ENCODE measurements around the gene PLA2G2F.

The PLA2G2F gene, protein sequence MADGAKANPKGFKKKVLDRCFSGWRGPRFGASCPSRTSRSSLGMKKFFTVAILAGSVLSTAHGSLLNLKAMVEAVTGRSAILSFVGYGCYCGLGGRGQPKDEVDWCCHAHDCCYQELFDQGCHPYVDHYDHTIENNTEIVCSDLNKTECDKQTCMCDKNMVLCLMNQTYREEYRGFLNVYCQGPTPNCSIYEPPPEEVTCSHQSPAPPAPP

DNA sequence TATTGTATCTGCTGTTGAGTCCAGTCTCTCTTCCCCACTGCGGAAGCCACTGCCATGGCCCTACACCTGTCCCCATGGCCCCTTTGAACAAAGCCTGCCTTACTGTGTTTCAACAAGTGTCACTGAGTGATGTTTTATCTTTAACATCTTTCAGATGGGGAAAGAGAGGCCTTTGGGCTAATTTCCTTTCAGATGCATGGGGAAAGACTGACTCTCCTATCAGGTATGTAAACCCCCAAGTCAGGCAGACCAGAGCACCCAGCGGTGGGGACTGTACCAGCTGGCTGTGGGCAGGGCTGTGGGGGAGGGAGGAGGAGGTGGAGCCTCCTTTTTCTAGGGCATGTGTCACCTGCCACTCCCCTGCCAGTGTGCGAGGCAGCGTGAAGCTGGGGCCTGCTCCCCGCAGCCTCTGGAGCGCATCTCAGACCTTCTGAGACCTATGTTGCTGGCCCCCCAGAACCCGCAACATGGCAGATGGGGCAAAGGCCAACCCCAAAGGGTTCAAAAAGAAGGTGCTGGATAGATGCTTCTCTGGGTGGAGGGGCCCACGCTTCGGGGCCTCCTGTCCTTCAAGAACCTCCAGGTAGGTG is at the start of gene PLA2G2F:
PLA2G2F (plus strand) TSS at position 363 of the 590 bp plus-strand sequence; CDS start at position 468, 105 bp downstream.
- TF ChIP-seq, protein P1, sequence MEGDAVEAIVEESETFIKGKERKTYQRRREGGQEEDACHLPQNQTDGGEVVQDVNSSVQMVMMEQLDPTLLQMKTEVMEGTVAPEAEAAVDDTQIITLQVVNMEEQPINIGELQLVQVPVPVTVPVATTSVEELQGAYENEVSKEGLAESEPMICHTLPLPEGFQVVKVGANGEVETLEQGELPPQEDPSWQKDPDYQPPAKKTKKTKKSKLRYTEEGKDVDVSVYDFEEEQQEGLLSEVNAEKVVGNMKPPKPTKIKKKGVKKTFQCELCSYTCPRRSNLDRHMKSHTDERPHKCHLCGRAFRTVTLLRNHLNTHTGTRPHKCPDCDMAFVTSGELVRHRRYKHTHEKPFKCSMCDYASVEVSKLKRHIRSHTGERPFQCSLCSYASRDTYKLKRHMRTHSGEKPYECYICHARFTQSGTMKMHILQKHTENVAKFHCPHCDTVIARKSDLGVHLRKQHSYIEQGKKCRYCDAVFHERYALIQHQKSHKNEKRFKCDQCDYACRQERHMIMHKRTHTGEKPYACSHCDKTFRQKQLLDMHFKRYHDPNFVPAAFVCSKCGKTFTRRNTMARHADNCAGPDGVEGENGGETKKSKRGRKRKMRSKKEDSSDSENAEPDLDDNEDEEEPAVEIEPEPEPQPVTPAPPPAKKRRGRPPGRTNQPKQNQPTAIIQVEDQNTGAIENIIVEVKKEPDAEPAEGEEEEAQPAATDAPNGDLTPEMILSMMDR (IDR thresholded peaks at IDR 0.05; ENCODE audit: low read depth, low read length) = no peak

DNA sequence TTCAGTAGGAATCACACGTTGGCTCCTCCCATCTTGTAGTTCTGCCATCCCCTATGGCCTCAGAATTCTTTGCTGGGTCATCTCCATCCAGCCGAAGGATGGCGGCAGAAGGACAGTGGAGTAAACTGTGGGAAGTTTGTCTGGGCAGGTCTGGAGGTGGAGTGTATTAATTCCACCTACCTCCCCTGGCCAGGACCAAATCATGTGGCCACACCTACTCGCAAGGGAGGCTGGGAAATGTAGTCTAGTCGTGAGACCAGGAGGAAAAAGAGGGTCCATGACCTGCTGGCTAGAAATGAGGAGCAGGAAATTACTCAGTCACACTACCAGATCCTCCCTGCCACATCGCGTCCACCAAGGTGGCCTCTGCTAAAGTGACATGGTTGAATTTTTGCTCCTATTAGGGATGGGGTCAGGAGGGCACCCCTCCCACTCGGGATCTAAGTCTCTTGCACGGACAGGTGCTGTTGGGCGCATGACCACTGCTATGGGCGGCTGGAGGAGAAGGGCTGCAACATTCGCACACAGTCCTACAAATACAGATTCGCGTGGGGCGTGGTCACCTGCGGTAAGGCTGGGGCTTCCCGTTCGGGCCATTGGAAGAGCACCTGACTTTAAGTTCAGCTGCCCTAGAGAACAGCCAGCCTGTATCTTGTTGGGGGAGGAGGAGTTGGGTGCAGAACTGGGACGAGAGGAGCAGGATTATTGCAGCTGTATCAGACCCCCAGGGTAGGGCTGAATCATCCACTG is 49.6 kb upstream of the PLA2G2F start:
- H3K4me3 ChIP-seq (ENCODE audit: low read depth, low read length) = no peak overlapping the region

More for the DNA sequence above, at the start of gene PLA2G2F:
- H3K4me3 ChIP-seq (ENCODE audit: low read depth, low read length) = no peak within 1 kb of the TSS

DNA sequence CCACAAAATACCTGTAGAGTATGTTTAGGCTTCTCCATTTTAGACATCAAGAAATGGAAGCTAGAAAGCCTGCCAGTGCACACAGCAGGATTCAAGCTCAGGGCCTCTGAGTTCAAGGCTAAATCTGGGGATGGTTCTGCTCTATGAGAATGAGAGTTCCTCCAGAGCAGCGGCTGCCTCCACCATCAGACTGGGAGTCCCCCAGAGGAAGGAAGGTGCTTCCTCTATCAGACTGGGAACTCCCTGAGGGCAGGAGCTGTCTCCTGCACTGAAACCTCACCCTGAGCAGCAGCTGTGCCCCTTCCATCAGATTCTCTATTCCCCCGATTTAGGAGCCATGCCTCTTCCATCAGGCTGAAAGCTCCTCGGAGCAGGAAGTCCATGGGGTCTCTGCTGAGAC is 49.0 kb upstream of the PLA2G2F start:
- H3K4me3 ChIP-seq (ENCODE audit: low read depth, low read length) = no peak overlapping the region
- TF ChIP-seq, protein P1 (IDR thresholded peaks at IDR 0.05; ENCODE audit: low read depth, low read length) = no peak

More for the DNA sequence above, 49.6 kb upstream of the PLA2G2F start:
- TF ChIP-seq, protein P1 (IDR thresholded peaks at IDR 0.05; ENCODE audit: low read depth, low read length) = no peak

DNA sequence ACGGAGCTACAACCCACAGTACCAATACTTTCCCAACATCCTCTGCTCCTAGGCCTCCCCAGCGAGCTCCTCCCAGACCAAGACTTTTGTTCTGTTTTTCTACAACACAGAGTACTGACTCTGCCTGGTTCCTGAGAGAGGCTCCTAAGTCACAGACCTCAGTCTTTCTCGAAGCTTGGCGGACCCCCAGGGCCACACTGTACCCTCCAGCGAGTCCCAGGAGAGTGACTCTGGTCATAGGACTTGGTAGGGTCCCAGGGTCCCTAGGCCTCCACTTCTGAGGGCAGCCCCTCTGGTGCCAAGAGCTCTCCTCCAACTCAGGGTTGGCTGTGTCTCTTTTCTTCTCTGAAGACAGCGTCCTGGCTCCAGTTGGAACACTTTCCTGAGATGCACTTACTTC is 48.5 kb upstream of the PLA2G2F start:
- TF ChIP-seq, protein P1 (IDR thresholded peaks at IDR 0.05; ENCODE audit: low read depth, low read length) = no peak
- no peak overlapping the region for H3K4me3 ChIP-seq (ENCODE audit: low read depth, low read length)

DNA sequence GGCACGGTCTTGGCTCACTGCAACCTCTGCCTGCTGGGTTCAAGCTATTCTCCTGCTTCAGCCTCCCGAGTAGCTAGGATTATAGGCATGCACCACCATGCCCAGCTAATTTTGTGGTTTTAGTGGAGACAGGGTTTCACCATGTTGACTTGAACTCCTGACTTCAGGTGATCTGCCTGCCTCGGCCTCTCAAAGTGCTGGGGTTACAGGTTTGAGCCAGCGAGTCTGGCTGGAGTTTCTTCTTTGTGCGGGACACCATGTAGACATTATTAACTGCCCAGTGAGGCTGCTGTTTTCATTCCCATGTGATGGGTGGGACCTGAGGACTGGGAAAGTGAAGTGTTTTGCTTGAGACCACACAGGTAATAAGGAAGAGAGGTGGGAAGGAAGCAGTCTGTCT is 45.8 kb upstream of the PLA2G2F start:
- H3K4me3 ChIP-seq (ENCODE audit: low read depth, low read length) = no peak overlapping the region
- TF ChIP-seq, protein P1 (IDR thresholded peaks at IDR 0.05; ENCODE audit: low read depth, low read length) = no peak

DNA sequence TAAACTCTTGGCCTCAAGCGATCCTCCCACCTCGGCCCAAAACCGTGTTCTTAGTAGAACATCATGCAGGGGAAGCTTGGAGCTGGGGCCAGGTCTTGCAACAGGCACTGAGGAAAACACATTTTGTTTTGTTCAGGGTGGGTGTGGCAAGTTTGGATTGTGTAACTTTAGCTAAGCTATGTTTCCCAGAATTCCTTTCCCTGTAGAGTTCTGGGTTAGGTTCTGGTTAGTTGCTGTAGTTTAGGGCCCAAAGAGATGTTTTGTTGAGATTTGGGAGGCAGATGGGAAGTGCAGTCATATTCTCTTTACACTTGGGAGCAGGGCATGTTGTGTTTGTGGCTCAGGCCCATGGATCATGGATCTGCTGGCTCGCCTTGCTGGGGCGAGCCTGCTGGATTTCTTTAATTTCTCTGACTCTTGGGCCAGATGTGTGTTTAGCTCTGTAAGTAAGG is 45.2 kb upstream of the PLA2G2F start:
- TF ChIP-seq, protein P1 (IDR thresholded peaks at IDR 0.05; ENCODE audit: low read depth, low read length) = no peak
- H3K4me3 ChIP-seq (ENCODE audit: low read depth, low read length) = no peak overlapping the region

Measured in WI38 (cell line).